Measurements from ENCODE around the gene PACS2.

Gene PACS2

DNA sequence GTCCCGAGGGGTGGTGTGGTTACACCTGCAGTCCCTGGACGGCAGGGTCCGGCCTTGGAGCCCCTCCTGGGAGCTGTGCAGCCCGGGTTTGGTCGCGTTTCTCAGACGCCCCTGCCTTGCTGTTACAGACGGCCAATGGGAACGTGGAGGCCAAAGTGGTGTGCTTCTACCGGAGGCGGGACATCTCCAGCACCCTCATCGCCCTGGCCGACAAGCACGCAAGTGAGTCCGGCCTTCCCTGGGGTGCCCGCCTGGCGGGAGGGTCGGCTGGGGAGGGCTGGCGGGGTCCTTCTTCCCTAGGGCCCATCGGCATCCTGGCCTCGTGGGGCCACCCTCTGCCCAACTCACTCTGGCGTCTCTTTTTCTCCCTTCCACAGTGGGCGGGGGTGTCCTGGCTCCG is 130.7 kb downstream of the PACS2 start:
- no peak for DNase-seq (ENCODE audit: low read depth)

DNA sequence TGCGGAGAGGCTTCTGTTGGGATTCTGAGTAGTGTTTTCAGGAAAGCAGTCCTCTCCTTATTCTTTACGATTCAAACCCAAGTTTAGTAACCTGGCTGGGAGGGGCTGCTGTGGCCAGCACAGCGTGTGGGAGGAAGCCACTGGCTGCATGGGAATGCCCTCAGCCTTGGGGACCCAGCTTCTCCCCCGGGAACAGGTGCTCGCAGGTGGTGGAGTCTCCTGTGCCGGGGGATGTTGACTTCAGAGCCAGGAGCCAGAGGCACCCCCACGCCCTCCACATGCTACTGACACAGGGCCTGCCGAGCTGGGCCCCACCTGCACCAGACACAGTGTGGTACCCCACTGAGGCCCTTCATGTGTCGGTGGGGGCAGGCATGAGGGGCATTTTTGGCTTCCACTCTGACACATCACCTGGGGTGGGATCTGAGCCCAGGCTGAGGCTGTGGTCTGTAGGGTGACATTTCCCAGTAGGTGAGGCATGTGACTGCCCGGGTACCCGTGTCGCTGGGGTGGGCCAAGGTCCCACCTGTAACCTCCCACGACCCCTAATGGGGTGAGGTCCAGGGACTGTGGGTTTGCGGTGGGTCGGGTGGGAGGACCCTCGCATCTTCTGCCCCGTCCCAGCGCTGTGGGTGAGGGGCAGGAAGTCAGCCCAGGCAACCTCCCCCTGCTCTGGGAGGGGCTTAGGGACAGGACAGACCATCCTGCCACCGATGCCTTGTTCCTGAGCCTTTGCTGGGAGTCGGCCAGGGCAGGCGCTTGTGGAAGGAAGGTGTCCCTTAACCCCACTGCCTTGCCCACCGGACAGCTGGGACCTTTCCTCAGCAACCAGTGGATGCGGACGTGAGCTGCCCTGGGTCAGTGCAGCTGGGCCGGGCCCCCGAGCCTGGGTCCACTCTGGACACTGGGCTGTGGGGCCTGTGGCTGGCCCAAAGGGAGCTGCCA is 131.6 kb downstream of the PACS2 start:
- no peak for DNase-seq (ENCODE audit: low read depth)

DNA sequence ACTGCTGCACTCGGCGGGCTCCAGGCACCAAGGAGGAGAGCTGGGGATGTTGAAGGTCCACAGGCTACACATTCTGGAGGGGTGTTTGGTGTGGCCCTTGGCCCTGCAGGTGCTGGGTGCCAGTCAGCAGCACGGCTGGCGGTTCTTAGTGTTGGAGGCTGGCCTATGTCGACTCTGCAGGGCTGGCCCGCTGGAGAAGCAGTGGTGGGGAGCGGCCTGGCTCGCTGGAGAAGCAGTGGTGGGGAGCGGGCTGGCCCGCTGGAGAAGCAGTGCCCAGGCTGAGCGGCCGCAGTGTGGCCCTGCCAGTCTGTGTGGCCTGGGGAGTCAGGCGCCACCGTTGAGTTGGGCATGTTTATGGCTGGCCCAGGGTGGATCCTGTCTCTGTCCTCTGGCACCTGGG is 132.4 kb downstream of the PACS2 start:
- DNase-seq (ENCODE audit: low read depth), result no peak
